H54 (cell line): ENCODE data around the gene ZNF554.

Experiments used
- DNase-seq: peaks from one replicate; pipeline ENCODE4 v3.0.0; 2011; ENCODE audit warnings: low spot score, mixed read lengths; ENCODE audit not compliant: insufficient read length
- FAIRE-seq: peaks from 3 replicates; lab custom pipeline; 2011; peaks lifted over from hg19 to GRCh38; lab: Jason Lieb, UNC
- POLR2A ChIP-seq: IDR thresholded peaks from 2 replicates; pipeline ENCODE4 v1.6.1; 2011; ENCODE audit warnings: low read depth, mild to moderate bottlenecking, low read length

The ZNF554 gene

DNA sequence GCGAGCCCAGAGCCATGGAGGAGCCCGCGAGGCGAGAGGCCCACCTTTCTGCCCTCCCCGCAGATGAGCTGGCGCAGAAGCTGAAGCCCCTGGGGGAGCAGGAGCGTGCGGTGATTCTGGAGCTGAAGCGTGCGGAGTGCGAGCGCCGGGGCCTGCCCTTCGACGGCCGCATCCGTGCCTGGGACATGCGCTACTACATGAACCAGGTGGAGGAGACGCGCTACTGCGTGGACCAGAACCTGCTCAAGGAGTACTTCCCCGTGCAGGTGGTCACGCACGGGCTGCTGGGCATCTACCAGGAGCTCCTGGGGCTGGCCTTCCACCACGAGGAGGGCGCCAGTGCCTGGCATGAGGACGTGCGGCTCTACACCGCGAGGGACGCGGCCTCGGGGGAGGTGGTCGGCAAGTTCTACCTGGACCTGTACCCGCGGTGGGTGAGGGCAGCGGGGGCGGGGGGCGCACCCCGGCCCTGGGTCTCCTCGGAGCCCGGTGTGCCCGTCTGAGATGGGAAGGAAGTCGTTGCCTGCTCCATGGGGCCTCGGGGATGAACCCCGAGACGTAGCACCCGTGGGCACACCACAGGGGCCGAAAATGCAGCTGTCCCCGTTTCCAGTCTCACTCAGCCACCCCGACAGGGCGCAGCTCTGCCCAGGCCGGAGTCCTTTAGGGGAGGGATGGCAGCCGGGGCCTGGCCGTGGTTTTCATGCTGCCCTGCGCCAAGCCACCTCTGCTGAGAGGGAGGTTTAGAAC lies 12.1 kb upstream of the ZNF554 start:
- no peak for TF ChIP-seq POLR2A
- FAIRE-seq = no peak
- no peak for DNase-seq

DNA sequence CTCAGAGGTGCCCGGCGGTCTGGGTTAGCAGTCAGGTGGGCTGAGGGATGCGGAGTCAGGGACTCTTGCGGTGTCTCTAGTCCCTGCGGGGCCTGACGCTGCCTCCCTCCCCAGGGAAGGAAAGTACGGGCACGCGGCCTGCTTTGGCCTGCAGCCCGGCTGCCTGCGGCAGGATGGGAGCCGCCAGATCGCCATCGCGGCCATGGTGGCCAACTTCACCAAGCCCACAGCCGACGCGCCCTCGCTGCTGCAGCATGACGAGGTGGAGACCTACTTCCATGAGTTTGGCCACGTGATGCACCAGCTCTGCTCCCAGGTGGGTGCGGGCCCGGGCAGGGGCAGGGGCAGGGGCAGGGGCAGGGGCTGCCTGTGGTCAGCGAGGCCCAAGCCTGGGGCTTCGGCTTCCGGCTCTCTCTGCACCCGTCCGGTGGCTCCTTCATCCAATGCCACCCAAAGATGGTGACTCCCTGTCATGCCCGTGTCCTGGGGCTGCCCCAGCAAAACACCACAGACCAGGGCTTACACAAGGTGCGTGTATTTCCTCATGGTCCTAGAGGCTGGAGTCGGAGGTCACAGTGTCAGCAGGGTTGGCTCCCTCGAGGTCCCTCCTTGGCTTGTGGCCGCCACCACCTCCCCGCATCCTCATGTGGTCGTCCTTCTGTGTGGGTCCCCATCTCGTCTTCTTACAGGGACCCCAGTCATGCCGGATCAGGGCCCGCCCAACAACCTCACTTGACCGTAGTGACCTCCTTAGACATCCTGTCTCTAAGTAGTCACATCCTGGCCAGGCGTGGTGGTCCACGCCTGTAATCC lies 11.3 kb upstream of the ZNF554 start:
- FAIRE-seq = no peak
- DNase-seq = no peak
- no peak for TF ChIP-seq POLR2A

DNA sequence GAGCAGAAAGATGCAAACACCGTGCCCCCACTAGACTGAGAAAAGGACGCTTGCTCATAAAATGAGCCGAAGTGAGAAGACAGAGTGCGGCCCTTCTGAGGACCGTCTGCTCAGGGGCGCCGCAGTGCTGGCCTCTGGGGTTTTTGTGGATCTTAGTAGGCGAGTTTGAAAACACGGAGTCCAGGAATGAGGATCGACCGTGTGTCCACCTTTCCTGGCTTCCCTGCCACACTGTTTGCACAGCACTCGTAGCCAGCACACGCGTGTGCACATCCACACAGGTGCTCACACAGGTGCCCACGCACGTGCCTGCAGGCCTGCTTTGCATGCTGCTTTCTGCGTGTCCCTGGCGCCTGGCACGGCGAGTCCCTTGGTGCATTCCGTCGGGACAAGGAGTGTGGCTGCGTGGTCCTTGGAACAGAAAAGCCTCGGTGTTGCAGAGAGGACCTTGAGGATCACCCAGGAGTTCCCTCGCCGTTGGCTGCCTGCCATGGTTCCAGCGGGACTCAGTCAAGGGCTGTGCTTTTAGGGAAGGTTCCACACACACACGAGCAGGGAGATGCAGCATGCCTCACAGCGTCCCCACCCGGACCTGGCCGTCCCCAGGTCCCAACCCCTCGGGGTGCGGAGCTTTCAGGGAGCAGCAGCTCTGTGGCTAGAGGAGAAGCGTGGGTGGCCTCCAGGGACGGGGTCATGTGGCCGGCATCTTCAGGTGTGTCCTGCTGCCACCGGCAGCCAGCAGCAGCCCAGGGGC lies 10.1 kb upstream of the ZNF554 start:
- no peak for FAIRE-seq
- no peak for DNase-seq
- TF ChIP-seq POLR2A = no peak

DNA sequence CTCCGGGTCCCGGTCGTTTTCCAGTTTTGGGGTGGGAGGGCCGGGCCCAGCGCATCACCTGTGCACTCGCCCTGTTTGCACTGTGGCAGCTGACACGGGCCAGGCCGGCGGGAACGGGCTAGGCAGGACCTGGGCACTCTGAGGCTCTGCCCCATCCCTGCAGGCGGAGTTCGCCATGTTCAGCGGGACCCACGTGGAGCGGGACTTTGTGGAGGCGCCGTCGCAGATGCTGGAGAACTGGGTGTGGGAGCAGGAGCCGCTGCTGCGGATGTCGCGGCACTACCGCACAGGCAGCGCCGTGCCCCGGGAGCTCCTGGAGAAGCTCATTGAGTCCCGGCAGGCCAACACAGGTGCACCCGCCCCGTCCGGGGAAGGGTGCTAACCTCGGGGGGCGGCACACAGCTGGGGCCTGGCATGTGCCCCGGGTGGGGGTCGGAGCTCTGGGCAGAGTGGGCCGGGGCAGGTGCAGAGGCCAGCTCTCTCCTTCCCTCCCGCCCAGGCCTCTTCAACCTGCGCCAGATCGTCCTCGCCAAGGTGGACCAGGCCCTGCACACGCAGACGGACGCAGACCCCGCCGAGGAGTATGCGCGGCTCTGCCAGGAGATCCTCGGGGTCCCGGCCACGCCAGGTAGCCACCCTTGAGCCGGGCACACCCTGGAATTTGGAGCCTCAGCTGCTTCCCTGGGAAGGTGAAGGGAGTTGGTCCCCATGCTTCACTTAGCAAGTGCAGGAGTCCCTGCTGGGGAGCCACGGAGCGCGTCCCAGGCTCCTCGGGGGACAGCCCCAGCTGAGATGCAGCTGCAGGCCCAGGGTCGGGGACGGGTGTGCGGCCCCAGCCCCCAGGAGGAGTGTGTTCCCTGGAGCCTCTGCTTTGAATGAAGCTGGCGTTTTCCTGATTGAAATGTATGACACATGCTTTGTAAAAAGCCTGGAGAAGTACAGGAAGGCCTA lies 9.3 kb upstream of the ZNF554 start:
- DNase-seq (no peak), FAIRE-seq (no peak)
- no peak for TF ChIP-seq POLR2A

DNA sequence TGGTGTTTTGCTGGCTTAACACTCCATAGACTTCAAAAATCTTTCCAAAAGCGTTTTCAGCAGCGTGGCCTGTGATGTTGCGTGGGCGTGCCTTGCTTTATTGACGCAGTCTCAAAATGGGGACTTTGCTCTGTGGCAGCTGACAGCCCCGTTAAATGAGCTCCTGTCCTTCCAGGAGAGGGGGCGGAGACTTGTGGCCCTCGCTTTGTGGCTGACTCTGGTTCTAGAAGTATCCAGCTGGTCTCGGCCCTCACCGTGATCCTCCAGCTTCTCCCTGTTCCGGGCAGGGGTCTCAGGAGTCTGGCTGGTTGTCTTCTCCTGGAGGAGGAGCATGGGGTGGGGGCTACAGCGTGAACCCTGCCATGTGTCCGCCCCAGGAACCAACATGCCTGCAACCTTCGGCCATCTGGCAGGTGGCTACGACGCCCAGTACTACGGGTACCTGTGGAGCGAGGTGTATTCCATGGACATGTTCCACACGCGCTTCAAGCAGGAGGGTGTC lies 8.4 kb upstream of the ZNF554 start:
- no peak for FAIRE-seq

DNA sequence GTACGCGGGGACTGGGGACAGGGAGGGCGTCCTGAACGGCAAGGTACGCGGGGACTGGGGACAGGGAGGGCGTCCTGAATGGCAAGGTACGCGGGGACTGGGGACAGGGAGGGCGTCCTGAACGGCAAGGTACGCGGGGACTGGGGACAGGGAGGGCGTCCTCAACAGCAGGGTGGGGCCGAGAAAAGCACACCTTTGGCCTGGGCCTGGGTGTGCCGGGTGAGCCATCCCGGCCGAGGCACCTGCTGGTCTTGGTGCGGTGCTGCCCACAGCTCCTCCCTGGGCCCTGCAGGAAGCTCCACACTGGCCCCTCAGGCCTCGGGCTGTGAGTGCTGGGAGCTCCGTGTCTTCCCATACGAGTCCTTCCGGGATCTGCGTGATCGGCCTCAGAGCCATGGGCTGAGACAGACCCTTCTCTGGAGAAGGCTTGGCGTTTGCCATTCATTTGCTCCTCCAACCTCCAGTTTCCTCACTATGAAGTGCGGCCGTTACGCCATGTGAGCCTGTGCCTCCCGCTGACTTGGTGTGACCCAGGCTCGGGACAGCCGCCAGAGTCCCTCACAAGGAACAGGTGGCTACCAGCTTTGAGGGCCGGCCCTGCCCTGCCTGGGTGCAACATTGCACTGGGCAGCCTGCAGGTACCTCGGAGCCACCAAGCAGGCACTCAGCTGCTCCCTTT lies 7.8 kb upstream of the ZNF554 start:
- FAIRE-seq (no peak), DNase-seq (no peak)
- TF ChIP-seq POLR2A = no peak

More for the DNA sequence above, 8.4 kb upstream of the ZNF554 start:
- TF ChIP-seq POLR2A = no peak
- DNase-seq = no peak

DNA sequence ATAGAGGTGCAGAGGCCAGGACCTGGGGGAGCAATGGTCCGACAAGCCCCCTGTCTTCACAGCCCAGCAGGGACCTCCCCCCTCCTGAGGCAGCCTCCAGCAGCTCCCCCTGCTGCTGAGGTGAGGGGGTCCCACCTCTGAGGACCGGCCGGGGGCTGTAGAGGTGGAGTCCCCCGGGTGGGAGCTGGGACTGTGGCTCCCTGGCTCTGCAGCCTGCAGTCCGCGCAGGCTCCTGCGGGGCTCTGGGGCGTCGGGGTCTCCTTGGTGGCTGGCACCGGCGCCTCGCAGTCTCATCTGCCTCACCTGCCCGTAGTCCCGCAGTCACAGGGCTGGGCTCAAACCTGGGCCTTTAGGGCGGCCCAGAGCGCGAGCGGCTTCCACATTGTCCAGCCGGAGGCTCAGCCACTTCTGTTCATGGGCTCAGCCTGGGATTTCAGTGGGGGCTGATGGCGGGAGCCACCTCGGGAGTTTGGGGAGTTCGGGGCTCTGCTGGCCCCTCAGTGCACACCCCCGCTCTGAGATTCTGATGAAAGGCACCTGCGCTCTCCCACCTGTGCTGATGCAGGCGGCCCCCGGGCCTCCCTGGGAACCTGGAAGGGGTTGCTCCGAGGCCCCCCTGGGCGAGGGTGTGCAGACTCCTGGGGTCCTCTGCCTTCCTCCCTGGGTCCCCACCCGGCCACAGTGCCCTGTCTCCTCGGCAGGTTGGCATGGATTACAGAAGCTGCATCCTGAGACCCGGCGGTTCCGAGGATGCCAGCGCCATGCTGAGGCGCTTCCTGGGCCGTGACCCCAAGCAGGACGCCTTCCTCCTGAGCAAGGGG lies 7.0 kb upstream of the ZNF554 start:
- no peak for FAIRE-seq
- DNase-seq = no peak
- TF ChIP-seq POLR2A = no peak

DNA sequence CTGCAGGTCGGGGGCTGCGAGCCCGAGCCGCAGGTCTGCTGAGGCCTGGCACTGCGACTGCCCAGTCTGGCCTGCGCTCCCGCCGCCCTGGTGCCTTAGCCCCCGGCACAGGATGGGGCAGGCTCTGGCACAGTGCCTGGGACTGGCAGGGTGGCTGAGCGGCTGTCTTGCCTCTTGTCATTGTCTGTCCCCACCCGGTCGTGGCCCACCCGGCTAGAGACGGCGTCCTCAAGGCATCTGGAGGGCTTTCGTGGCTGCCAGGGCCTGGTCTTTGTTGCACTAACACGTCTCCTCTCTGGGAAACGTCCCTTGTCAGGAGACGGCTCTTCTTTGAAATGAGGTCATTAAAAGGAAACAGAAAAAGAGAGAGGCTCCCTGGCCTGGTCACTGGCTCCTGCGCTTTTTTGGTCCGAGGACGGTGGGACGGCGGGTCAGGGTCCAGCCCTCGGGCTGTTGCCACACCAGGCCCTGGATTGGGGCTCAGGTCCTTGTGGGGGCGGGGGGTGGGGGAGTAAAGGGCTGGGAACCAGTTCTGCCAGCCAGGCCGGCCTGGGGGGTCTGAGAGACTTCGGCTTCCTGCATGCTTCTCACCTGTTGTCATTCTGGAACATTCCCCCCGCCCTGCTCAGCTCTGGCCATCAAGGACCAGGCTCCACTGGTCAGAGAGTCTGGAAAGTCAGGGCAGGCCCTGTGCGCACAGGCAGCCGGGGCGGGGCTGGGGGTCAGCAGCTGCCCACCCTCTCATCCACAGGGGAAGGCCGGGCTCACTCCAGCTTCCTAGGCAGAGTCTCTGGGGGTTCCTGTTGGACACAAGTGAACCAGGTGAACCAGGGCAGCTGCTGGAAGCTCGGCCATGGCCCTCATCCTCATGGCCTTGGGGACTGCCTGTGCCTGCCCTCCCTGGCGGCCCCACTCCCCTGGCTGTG lies 6.2 kb upstream of the ZNF554 start:
- no peak for TF ChIP-seq POLR2A
- FAIRE-seq = no peak
- DNase-seq = no peak

DNA sequence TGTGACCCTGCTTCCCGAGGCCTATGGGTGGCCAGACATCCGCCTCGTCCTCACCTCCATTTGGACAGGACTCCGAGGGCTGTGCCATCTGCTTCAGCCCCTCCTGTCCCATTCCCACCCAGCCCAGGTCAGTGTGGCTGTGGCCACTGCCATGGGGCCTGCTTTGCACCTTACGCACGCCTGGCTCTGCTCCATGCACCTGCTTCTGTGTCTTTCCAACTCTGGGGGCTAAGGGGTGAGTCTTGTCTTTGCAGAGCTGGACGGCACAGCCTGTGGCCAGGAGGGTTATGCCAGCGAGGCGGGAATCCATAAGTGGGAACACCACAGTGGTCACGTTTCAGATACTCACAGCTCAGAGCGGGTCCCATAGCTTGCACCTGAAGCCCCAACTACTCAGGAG lies 5.2 kb upstream of the ZNF554 start:
- TF ChIP-seq POLR2A = no peak
- FAIRE-seq (no peak), DNase-seq (no peak)

DNA sequence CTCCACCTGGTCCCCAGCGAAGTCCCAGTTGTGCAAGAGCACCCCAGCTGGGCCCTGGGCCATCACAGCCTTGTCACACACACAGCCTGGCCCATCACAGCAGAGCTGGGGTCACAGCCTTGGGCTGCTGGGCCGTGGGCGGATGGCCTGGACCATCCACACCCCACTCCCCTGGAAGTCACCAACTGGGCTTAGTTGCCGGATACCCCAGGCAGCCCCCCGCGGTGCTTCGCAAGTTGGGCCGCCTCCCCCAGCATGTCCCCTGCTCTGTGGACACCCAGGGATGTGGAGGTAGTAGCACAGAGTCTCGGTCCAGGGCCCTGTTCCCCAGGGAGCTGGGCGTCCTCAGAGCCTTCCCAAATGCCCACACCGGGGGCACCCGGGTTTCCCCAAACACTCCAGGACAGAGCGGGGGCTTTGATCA lies 4.5 kb upstream of the ZNF554 start:
- FAIRE-seq = no peak
- no peak for DNase-seq
- TF ChIP-seq POLR2A = no peak

DNA sequence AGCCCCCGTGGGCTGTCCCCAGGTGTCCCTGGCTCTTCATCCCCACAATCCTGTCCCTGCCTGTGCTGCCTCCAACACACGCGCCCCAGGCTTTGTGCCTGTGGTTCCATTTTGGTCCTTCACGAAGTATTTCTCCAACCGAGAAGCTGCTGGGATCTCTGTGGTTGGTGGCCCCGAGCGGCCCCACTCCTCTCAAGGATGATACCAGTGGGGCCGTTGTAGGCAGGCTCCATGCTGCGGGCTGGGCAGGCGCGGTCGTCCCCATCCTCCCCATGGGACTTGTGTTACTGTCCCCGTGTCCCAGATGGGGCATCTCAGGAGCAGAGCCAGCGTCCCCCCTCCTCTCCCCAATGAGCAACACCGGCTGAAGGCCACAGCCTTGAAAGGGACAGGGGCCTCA lies 3.7 kb upstream of the ZNF554 start:
- TF ChIP-seq POLR2A = no peak
- FAIRE-seq (no peak), DNase-seq (peak; percentile 15)
